SU-DHL-6 (cell line): ENCODE results near the gene PPP4R1.

Source experiments
- H2AFZ ChIP-seq: fragments of 200-600 bp; sonication (generic); 2 replicates; pipeline ENCODE4 v1.6.1; 2014; ENCODE audit warnings: low read depth, mild to moderate bottlenecking, moderate library complexity, mixed read lengths, antibody characterized with exemption, low read length; ENCODE audit not compliant: severe bottlenecking
- H3F3A ChIP-seq: fragments of 200-600 bp; shearing (Covaris generic); 2 replicates; pipeline ENCODE4 v1.6.0; 2016; ENCODE audit warnings: antibody characterized with exemption, mild to moderate bottlenecking; ENCODE audit not compliant: insufficient read depth
- H3K27ac ChIP-seq: fragments of 200-600 bp; sonication (generic); 2 replicates; pipeline ENCODE4 v1.5.1; 2016; ENCODE audit warnings: low read depth, mild to moderate bottlenecking, low read length, moderate library complexity, mixed read lengths
- H3K27me3 ChIP-seq: fragments of 200-600 bp; sonication (generic), shearing (Covaris generic); 2 replicates; pipeline ENCODE4 v1.6.0; 2014; ENCODE audit warnings: mild to moderate bottlenecking, low read length
- H3K36me3 ChIP-seq: fragments of 200-600 bp; sonication (generic); 2 replicates; pipeline ENCODE4 v1.6.1; 2014; ENCODE audit warnings: mild to moderate bottlenecking, low read length, mixed read lengths
- H3K4me2 ChIP-seq: fragments of 300-600, 200-600 bp; shearing (Covaris generic), sonication (generic); 2 replicates; pipeline ENCODE4 v1.6.0; 2014; ENCODE audit warnings: low read length, low read depth, mild to moderate bottlenecking; ENCODE audit not compliant: poor library complexity, severe bottlenecking
- H3K4me3 ChIP-seq: fragments of 200-600 bp; sonication (generic); 2 replicates; pipeline ENCODE4 v1.5.1; 2014; ENCODE audit warnings: antibody characterized with exemption, low read length, mild to moderate bottlenecking, mixed read lengths; ENCODE audit not compliant: insufficient read depth, poor library complexity, severe bottlenecking
- H3K79me2 ChIP-seq: fragments of 200-600 bp; sonication (generic); 2 replicates; pipeline ENCODE4 v1.6.1; 2014; ENCODE audit warnings: mild to moderate bottlenecking, low read length, moderate library complexity; ENCODE audit not compliant: insufficient read depth
- H3K9ac ChIP-seq: fragments of 200-600 bp; sonication (generic); 2 replicates; pipeline ENCODE4 v1.7.0; 2014; ENCODE audit warnings: mild to moderate bottlenecking, low read length
- H3K9me2 ChIP-seq: fragments of 200-600 bp; sonication (generic); replicated peaks from 2 replicates; pipeline ENCODE4 v1.6.1; 2014; ENCODE audit warnings: low read length; ENCODE audit not compliant: insufficient read depth
- H3K9me3 ChIP-seq: fragments of 200-600 bp; sonication (generic); 2 replicates; pipeline ENCODE4 v1.6.1; 2014; ENCODE audit warnings: low read length, mixed read lengths; ENCODE audit not compliant: insufficient read depth
- H4K20me1 ChIP-seq: fragments of 200-600 bp; sonication (generic); 2 replicates; pipeline ENCODE4 v1.6.1; 2014; ENCODE audit warnings: low read depth, mild to moderate bottlenecking, antibody characterized with exemption, low read length, moderate library complexity, mixed read lengths
- EZH2phosphoT487 ChIP-seq: fragments of 200-600 bp; sonication (generic), shearing (Covaris generic); conservative IDR thresholded peaks from 2 replicates; pipeline ENCODE4 v1.6.1; 2018; ENCODE audit warnings: mild to moderate bottlenecking, antibody characterized with exemption, low read length, moderate library complexity, mixed read lengths
- TF ChIP-seq, protein P1 (sequence below): fragments of 200-600 bp; sonication (generic); IDR thresholded peaks from one replicate; pipeline ENCODE4 v1.5.1; 2017; ENCODE audit warnings: antibody characterized with exemption, mild to moderate bottlenecking, low read length, moderate library complexity; ENCODE audit not compliant: insufficient read depth, poor library complexity, severe bottlenecking

Gene PPP4R1, protein sequence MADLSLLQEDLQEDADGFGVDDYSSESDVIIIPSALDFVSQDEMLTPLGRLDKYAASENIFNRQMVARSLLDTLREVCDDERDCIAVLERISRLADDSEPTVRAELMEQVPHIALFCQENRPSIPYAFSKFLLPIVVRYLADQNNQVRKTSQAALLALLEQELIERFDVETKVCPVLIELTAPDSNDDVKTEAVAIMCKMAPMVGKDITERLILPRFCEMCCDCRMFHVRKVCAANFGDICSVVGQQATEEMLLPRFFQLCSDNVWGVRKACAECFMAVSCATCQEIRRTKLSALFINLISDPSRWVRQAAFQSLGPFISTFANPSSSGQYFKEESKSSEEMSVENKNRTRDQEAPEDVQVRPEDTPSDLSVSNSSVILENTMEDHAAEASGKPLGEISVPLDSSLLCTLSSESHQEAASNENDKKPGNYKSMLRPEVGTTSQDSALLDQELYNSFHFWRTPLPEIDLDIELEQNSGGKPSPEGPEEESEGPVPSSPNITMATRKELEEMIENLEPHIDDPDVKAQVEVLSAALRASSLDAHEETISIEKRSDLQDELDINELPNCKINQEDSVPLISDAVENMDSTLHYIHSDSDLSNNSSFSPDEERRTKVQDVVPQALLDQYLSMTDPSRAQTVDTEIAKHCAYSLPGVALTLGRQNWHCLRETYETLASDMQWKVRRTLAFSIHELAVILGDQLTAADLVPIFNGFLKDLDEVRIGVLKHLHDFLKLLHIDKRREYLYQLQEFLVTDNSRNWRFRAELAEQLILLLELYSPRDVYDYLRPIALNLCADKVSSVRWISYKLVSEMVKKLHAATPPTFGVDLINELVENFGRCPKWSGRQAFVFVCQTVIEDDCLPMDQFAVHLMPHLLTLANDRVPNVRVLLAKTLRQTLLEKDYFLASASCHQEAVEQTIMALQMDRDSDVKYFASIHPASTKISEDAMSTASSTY

DNA sequence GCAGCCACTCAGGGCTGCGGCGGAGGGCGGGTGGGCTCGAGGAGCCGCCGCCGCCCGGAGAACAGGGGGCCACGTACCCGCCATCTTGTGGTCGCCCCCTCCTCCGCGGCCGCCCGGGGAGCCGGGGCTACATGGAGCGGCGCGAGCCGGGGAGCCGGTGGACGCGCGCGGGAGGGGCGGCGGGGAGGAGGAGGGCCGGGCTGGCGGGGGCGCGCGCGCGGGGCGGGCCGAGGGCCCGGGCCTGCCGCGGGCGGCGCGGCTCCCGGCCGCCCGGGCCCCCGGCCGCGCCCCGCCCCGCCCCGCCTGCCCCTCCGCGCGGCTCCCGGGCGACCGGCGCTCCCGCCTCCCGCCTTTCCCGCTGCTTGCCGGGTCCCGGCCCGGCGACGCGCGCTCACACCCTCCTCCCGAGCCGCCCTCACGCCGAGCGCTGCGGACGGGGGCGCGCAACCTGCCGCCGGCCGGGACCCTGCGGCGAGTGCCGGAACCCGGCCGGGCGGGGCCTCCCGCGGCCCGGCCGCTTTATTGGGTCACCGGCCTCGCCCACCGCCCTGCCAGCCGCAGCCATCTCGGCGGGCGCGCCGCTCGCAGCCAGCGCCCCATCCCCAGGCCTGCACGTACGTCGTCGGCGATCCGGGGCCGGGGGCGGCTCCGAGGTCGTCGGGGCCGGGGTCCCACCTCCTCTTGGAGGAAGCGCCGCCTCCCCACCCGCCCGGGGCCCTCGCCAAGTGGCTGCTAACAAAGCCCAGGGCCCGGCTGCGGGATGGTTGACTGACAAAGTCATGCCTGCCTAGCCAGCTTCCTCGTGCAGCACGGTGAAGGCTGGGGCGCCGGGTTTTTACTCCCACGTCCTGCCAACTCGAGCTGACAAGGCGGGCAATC is at the start of gene PPP4R1:
TSS of gene PPP4R1 (minus strand) at position 159 of the 879 bp plus-strand sequence. CDS start at position 84, 75 bp downstream.
- peaks cover 19% of the 10 kb centered on the region for H3K79me2 ChIP-seq
- H3K27me3 ChIP-seq, result no peaks in the 10 kb centered on the region
- peak within 1 kb of the TSS; percentile 45 for H3K27ac ChIP-seq
- peak within 1 kb of the TSS; percentile 82 for H2AFZ ChIP-seq
- H3K36me3 ChIP-seq, result peaks cover 6% of the 10 kb centered on the region; the same call in 1 of the 2 replicates
- H3F3A ChIP-seq, result peaks cover 14% of the 10 kb centered on the region
- H4K20me1 ChIP-seq, result 0 out of 2 replicates have a peak, but pooled peaks cover 5% of the 10 kb centered on the region
- H3K9me3 ChIP-seq, result no peaks in the 10 kb centered on the region
- TF ChIP-seq, protein P1, sequence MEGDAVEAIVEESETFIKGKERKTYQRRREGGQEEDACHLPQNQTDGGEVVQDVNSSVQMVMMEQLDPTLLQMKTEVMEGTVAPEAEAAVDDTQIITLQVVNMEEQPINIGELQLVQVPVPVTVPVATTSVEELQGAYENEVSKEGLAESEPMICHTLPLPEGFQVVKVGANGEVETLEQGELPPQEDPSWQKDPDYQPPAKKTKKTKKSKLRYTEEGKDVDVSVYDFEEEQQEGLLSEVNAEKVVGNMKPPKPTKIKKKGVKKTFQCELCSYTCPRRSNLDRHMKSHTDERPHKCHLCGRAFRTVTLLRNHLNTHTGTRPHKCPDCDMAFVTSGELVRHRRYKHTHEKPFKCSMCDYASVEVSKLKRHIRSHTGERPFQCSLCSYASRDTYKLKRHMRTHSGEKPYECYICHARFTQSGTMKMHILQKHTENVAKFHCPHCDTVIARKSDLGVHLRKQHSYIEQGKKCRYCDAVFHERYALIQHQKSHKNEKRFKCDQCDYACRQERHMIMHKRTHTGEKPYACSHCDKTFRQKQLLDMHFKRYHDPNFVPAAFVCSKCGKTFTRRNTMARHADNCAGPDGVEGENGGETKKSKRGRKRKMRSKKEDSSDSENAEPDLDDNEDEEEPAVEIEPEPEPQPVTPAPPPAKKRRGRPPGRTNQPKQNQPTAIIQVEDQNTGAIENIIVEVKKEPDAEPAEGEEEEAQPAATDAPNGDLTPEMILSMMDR, result no peak
- no peak for TF ChIP-seq EZH2phosphoT487
- peak within 1 kb of the TSS; percentile 91 for H3K4me3 ChIP-seq
- no peaks in the 10 kb centered on the region for H3K9me2 ChIP-seq
- H3K4me2 ChIP-seq, result peak within 1 kb of the TSS; percentile 88
- peak within 1 kb of the TSS; percentile 79 for H3K9ac ChIP-seq

DNA sequence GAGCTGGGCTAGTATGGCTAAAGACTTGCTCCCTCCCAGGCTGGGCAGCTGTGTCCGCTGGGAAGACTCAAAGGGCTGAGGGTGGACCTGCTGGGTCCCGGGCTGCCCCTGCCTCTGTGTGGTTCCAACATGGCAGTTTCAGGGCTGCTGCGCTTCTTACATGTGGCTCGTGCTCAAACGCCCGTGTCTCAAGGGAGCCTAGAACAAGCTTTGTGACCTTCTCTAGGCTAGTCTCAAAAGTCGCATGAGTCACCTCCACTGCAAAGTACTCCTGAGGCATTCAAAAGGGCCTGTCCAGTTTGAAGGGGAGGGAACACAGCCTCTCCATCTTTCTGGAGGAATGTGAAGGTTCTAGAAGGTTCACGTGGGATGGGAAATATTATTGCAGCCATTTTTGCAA is 49.0 kb upstream of the PPP4R1 start:
- Histone ChIP-seq H3K9me3 (no peaks in the 10 kb centered on the region), H3K36me3 (no peaks in the 10 kb centered on the region), H3K27me3 (no peaks in the 10 kb centered on the region), H3K79me2 (no peaks in the 10 kb centered on the region), H2AFZ (no peak overlapping the region), H3K4me3 (no peak overlapping the region), H4K20me1 (no peaks in the 10 kb centered on the region), H3F3A (no peaks in the 10 kb centered on the region), H3K4me2 (no peak overlapping the region), H3K9ac (no peak overlapping the region), H3K9me2 (no peaks in the 10 kb centered on the region), H3K27ac (no peak overlapping the region)
- TF ChIP-seq, protein P1, result no peak
- no peak for TF ChIP-seq EZH2phosphoT487

DNA sequence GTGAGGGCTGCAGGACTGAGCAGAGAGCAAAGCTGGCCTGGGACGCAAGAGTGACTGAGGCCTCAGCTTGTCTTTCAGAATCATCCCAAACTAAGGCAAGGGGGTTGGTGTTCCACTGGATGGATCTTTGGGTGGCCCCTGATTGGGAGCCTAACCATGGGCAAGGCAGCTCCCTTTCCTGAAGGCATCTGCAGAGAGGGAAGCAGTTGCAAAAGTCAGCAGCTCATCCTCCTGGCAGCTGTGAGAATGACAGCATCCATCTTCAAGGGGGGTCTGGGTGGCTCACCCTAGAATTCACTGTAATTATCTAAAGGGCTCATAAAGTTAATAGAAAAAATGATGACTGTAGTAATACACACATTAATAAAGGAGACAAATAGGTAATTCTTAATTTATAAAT is 47.2 kb upstream of the PPP4R1 start:
- H3K4me2 ChIP-seq, result no peak overlapping the region
- no peaks in the 10 kb centered on the region for H3F3A ChIP-seq
- H3K9me3 ChIP-seq, result no peaks in the 10 kb centered on the region
- no peak overlapping the region for H3K27ac ChIP-seq
- no peaks in the 10 kb centered on the region for H3K79me2 ChIP-seq
- no peak overlapping the region for H3K9ac ChIP-seq
- no peaks in the 10 kb centered on the region for H3K9me2 ChIP-seq
- H4K20me1 ChIP-seq, result no peaks in the 10 kb centered on the region
- no peaks in the 10 kb centered on the region for H3K36me3 ChIP-seq
- H3K27me3 ChIP-seq, result no peaks in the 10 kb centered on the region
- no peak overlapping the region for H2AFZ ChIP-seq
- TF ChIP-seq EZH2phosphoT487, result no peak
- TF ChIP-seq, protein P1, result no peak
- H3K4me3 ChIP-seq, result no peak overlapping the region
